NCI-H526 treated with DMSO at 0.1 percent for 48 hours (cell line): Measurements from ENCODE around the gene GDF3.
"Not testable (repeated sequence)": the region's sequence is repeated elsewhere in the genome, so short reads cannot be mapped to it uniquely, and the experiment has no call there.

Source experiments
- DNase-seq: peaks from one replicate; lab custom pipeline; 2025; lab: John Stamatoyannopoulos, UW

GDF3 gene

GRCh38 chr12:7667125-7667524 is 28.4 kb downstream of the GDF3 start:
- no peak for DNase-seq

GRCh38 chr12:7666595-7666994 is 29.0 kb downstream of the GDF3 start:
- DNase-seq, result no peak

- DNase-seq, result no peak
These were observed 33.8 kb downstream of the GDF3 start for GRCh38 chr12:7661741-7662140.

GRCh38 chr12:7656121-7656520 is 39.5 kb downstream of the GDF3 start:
- no peak for DNase-seq

GRCh38 chr12:7650091-7650490 is 45.5 kb downstream of the GDF3 start:
- DNase-seq, result no peak

- DNase-seq, result no peak
These were observed 48.5 kb downstream of the GDF3 start for GRCh38 chr12:7647071-7647470.

- peak; percentile 83 for DNase-seq
These were observed 49.4 kb downstream of the GDF3 start for GRCh38 chr12:7646178-7646475.

GRCh38 chr12:7645395-7646177 is 50.0 kb downstream of the GDF3 start:
- peak; percentile 83 for DNase-seq

- DNase-seq, result no peak
These were observed 52.7 kb downstream of the GDF3 start for GRCh38 chr12:7642876-7643309.

GRCh38 chr12:7642287-7642686 is 53.3 kb downstream of the GDF3 start:
- DNase-seq, result no peak

- DNase-seq, result not testable (repeated sequence)
These were observed 55.2 kb downstream of the GDF3 start for GRCh38 chr12:7640123-7640995.
